Stimulated activated CD8-positive, alpha-beta memory T cell treated with anti-CD3 and anti-CD28 coated beads, Interleukin-15, amount 100 ng/mL, for 48 hours (primary cell): ENCODE results near the gene TMEM42.
A peak's percentile ranks its signal among the peaks of the same experiment; 100 is the strongest.

Experiments
- DNase-seq, 2 donors: peaks; one replicate each; pipeline ENCODE4 v3.0.0-alpha.2; 2020; ENCODE audit warnings: low read depth in 2 of 2

TMEM42 gene

GRCh38 chr3:44874308-44874707, 12.6 kb downstream of the TMEM42 start, which contains the start of gene TGM4:
Gene TGM4 (plus strand): TSS chr3:44874608. CDS start chr3:44874679, 71 bp downstream.
- DNase-seq, result no peak

GRCh38 chr3:44875596-44875995, 13.9 kb downstream of the TMEM42 start:
- no peak for DNase-seq

- no peak for DNase-seq
These were observed 15.6 kb downstream of the TMEM42 start for GRCh38 chr3:44877333-44877732.

GRCh38 chr3:44880284-44880683, 18.6 kb downstream of the TMEM42 start:
- DNase-seq, result no peak

GRCh38 chr3:44883213-44883955, 21.7 kb downstream of the TMEM42 start:
- DNase-seq, result no peak

DNA sequence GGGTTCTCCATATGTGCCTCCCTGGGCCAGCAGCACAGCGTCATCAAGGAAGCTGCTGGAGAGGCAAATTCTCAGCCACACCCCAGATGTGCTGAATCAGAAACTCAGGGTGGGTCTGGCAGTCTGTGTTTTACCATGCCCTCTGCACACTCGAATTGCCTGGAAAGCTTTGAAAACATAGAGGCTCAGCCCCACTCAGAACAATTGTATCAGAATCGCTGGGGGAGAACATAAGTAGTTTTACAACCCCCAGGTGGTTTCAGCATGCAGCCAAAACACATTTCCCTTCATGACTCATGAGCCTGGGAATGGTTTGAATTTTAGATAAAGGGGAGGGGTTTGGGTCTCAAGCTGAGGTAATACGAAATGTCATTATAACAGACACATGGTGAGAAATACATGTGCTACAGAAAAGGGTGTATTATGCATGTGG, 22.3 kb downstream of the TMEM42 start:
- DNase-seq, result no peak

DNA sequence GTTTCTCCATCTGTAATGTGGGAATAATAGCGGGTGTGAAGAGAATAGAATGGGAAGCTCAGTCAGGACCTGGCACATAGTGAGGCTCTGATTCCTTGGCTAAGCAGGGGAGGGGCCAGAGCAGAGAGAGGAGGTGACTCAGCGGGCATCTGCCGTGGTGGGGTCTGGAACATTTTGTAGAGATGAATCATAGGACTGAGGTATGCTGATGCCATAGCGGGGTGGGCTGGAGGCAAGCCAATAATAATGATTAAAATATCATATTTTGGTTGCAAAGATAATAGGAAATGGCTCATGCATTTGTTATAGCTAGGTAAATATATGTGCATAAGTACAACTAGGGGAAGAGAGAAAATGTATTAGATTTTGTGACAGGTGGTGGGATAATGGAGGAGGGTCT, 23.9 kb downstream of the TMEM42 start:
- DNase-seq, result no peak

- no peak for DNase-seq
These were observed 24.8 kb downstream of the TMEM42 start for GRCh38 chr3:44886561-44886960.

DNA sequence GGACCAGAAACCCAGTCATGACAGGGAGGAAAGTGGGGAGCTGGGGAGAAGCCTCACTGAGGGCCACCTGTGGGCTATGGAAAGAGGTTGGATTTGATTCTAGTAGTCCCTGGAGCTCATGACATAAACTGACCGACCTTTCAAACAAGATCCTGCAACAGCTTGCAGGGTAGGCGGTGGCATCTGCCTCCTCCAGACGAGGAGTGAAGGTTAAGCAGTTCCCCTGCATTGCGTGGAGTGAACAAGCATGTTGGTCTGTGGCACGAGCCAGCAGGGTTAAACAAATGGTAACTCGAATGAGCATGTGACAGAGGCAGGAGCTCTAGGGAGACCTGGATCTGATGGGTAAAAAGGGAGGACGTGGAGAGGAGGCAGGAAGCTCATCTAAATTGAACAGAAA, 25.4 kb downstream of the TMEM42 start:
- DNase-seq, result no peak

DNA sequence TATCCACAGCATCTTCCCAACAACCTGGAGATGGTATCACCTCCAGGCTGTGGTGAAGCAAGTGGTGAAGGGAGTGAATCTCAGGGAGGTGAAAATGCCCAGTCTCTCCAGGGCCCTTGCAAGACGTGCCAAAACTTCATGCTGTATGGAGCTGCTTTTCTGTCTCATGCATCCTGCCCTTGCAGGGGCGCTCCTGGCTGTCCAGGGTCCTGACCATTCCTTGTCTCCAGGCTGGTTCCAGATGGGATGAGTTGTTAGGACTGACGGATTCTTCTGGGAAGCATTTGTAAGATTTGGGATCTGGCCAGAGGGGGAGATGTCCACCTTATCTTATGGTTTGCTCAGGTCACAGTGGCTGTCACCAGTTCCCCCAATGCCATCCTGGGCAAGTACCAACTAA, 28.5 kb downstream of the TMEM42 start:
- DNase-seq, result no peak

DNA sequence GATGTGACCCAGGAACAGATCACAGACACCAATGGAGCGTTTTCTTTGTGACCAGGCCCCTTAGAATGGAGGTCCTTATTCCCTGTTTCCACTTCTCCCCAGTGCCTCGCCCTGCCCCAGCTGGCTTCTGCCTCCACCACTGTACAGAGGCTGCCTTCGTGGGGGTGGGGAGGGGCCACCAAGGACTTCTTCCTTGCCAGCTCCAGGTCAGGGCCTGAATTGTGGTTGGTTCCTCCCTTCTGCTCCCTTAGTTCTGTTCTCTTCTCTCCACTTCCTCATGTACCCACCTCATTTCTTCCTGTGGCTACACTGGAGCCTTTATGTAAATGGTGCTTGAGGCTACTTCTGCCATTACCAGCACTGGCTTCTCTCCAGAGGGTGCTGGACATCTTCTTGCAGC, 29.1 kb downstream of the TMEM42 start:
- DNase-seq, result no peak

DNA sequence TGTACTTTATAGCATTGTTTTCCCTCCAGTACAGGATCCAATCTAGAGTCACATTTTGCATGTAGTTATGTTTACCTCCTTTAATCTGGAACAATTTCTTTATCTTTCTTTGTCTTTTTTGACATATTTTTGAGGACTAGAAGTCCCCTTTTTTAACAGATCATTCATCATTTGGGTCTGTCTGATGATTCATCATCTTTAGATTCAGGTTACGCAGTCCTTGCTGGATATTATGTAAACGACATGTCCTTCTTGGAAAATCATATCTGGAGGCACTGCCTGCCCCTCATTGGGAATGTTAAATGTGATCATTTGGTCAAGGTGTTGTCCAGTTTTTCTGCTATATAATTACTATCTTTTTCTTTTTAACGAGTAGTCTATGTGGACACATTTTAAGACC, 31.0 kb downstream of the TMEM42 start:
- DNase-seq, result no peak

GRCh38 chr3:44893097-44893496, 31.4 kb downstream of the TMEM42 start:
- no peak for DNase-seq

DNA sequence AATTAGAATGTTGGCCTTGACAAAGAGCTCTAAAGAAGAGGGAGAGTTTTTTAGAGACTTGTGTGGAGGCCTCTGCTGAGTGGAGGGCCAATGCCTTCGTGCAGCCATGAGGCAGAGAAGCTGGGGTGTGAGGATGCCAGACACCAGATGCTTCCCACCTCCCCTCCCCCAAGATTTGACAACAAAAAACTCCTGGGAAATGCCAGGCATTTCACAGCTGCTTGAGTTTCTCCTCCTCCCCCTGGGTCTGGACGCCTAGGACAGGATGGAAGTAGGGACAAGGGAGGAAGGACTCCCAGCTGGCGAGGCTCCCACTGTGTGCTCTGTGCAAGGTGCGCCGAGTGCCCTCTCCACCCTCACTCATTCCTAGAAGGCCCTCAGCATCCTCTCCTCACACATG, 32.8 kb downstream of the TMEM42 start:
- no peak for DNase-seq

GRCh38 chr3:44896440-44896839, 34.7 kb downstream of the TMEM42 start:
- DNase-seq, result no peak

DNA sequence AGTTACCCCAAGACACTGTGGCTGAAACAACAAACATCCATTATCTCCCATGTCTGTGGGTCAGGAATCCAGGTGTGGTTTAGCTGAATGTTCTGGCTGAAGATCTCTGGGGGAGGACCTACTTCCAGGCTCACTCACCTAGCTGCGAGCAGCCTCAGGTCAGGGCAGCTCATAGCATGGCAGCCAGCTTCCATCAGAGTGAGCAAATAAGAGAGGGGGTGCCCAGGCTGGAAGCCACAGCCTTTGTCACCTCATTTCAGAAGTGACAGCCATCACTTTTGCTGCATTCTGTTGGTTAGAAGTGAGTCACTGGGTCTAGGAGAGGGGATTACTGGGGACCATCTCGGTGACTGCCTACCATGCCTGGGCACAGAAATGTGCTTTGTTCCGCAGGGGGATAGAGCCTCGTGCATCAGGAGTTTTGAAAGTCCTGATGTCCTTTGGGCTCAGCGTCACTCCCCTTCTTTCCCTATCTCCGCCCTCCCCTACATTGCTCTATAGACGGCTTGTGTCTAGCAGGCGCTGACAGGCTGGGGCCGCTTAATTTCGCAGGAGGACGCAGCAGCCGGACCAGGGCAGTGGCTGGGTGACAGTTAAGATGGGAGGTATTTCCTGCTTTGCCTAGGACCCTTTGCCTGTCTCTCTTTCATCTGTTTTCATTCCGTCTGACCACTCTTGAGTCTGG, 38.1 kb downstream of the TMEM42 start:
- DNase-seq, result no peak

DNA sequence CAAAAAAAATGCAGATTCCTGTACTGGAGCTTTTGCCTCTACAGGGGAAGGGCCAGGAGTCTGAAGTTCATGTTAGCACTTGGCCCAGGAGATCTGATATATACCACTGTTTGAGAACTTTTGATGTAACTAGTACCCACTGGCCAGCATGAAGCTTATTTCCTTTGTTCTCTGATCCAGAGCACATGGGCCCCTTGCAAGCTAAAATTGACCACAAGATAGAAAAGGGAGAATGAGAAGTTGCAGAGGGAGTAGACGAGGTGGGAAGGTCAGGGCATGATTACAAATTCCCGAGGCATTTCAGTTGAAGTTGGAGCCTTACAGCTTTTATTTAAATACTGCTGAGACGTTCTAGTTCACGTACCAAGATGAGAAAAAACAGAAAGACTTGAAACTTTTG, 40.9 kb downstream of the TMEM42 start:
- no peak for DNase-seq

DNA sequence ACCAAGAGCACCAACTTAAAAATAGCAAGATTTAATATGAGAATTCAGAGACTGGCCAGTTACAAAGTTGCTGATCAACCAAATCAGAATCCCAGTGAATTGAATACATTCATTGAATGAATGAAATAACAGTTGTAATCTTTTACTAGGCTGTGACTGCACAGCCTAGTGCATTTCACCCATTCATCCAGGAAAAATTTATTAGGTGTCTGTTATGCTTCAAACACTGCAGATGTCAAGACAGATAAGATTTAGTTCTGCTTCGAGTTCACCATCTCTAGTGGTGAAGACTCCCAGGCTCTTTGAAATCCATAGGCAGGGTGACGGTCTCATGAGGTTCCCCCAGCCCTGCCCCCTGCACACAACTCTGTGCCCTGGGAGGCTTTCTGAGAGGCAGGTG, 41.6 kb downstream of the TMEM42 start:
- DNase-seq, result no peak

GRCh38 chr3:44903751-44904150, 42.0 kb downstream of the TMEM42 start:
- no peak for DNase-seq

DNA sequence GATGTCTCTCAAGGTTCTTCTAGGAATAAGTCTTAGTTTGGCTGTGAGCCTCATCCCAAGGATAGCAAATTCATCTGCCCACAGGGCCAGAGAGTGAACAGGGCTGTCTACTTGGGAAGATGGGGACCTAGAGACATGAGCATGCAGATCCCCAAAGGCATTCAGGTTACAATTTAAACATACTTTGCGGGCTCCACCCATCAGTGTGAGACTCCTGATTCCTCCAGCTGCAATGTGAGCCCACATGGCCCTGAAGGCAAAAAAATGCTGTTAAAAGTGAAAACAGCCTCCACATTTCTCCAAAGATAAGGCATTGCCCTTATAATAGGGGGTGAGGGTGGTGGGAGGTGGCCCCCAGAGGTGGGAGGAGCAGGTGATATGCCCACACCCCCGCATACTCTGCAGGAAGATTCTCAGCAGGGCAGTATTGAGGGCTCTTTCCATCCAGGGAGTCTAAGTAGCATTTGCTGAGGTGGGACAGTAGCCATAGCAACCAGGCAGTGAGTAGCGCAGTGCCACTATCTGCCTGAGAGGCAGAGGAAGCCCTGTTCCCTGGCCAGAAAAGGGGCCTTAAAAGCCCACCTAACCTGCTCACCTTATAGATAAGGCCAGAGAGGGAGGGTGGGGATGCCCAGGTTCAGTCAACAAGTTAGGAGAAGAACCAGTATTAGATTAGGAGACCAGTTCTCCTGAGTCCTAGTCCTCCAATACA, 43.9 kb downstream of the TMEM42 start:
- no peak for DNase-seq

GRCh38 chr3:44906997-44907396, 45.3 kb downstream of the TMEM42 start:
- peak in 1 of 2 donors; percentile 14 for DNase-seq

GRCh38 chr3:44907612-44908011, 45.9 kb downstream of the TMEM42 start:
- DNase-seq, result no peak

DNA sequence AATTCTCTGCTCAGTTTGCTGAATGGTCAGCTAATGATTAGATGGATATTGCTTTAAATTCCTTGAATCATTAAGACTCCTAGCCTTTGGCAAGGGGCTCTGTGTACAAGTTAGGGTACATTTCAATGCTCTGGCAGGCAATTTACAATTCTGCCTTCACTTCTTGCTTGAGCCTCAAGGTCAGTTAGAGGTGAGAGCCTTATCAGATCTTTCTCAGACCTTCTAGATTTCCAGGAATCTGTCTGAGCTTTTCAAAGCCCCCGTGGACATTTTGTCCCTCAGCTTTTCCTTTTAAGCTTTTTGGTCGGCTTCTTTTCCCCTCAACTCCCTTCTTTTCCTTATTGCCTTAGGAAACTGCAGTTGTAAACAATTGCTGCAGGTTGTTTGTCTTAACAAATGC, 47.4 kb downstream of the TMEM42 start:
- DNase-seq, result no peak
